Liver (tissue), 9 donors: ENCODE measurements around the gene BAIAP3. TPM values are rescaled to one million over a fixed set of nuclear protein-coding genes. Genes with fewer than 3 reads are reported as not detected.

ENCODE experiments used
- DNase-seq: peaks from one replicate; pipeline ENCODE4 v3.0.0-alpha.2; 2017; ENCODE audit warnings: low spot score
- H3K27ac ChIP-seq, 2 donors: one replicate each; pipeline ENCODE4 v1.7.0; 2013; ENCODE audit warnings: inconsistent platforms in 2 of 2, low read length in 2 of 2, control low read depth in 1 of 2, low read depth in 1 of 2, mild to moderate bottlenecking in 1 of 2
- H3K27me3 ChIP-seq, 4 donors: one replicate each; pipeline versions ENCODE4 v1.6.1 to v1.7.0; 2013; ENCODE audit warnings: low read length in 3 of 4, inconsistent platforms in 1 of 4, mild to moderate bottlenecking in 1 of 4, moderate library complexity in 1 of 4; ENCODE audit not compliant: control insufficient read depth in 4 of 4, insufficient read depth in 4 of 4
- H3K36me3 ChIP-seq, 4 donors: one replicate each; pipeline versions ENCODE4 v1.6.1 to v1.7.0; 2013; ENCODE audit warnings: low read length in 3 of 4, mild to moderate bottlenecking in 3 of 4, low read depth in 1 of 4, moderate library complexity in 1 of 4; ENCODE audit not compliant: control insufficient read depth in 4 of 4, insufficient read depth in 3 of 4
- H3K4me1 ChIP-seq, 4 donors: one replicate each; pipeline versions ENCODE4 v1.6.1 to v1.7.0; 2013; ENCODE audit warnings: low read length in 3 of 4, mild to moderate bottlenecking in 3 of 4, moderate library complexity in 1 of 4; ENCODE audit not compliant: control insufficient read depth in 4 of 4, insufficient read depth in 4 of 4
- H3K4me3 ChIP-seq, 3 donors: one replicate each; pipeline versions ENCODE4 v1.6.1 to v1.7.0; 2013; ENCODE audit warnings: low read length in 3 of 3, control low read depth in 1 of 3, low read depth in 1 of 3, mild to moderate bottlenecking in 1 of 3
- H3K9ac ChIP-seq, 2 donors: one replicate each; pipeline ENCODE4 v1.7.0; 2013; ENCODE audit warnings: low read length in 2 of 2, mild to moderate bottlenecking in 2 of 2, moderate library complexity in 2 of 2, control low read depth in 1 of 2, low read depth in 1 of 2
- H3K9me3 ChIP-seq, 4 donors: one replicate each; pipeline versions ENCODE4 v1.6.1 to v1.7.0; 2013; ENCODE audit warnings: low read length in 3 of 4; ENCODE audit not compliant: control insufficient read depth in 4 of 4
- EGR1 ChIP-seq, 2 donors: IDR thresholded peaks; 2 replicates each; pipeline ENCODE4 v1.6.1; 2016 to 2018; ENCODE audit warnings: antibody characterized with exemption in 2 of 2, low read depth in 2 of 2
- FOXA2 ChIP-seq: IDR thresholded peaks from 2 replicates; pipeline ENCODE4 v1.6.1; 2016; ENCODE audit warnings: antibody characterized with exemption
- HNF4A ChIP-seq, 2 donors: conservative IDR thresholded peaks; 2 replicates each; pipeline ENCODE4 v1.6.1; 2016; ENCODE audit warnings: antibody characterized with exemption in 2 of 2, mild to moderate bottlenecking in 2 of 2
- HNF4G ChIP-seq: IDR thresholded peaks from 2 replicates; pipeline ENCODE4 v1.6.1; 2016; ENCODE audit warnings: antibody characterized with exemption
- JUND ChIP-seq, 2 donors: IDR thresholded peaks; 2 replicates each; pipeline ENCODE4 v1.6.1; 2016; ENCODE audit warnings: antibody characterized with exemption in 2 of 2
- NR2F2 ChIP-seq: IDR thresholded peaks from 2 replicates; pipeline ENCODE4 v1.6.1; 2016; ENCODE audit warnings: antibody characterized with exemption
- RAD21 ChIP-seq, 2 donors: IDR thresholded peaks; 2 replicates each; pipeline ENCODE4 v1.6.1; 2016; ENCODE audit warnings: antibody characterized with exemption in 2 of 2, mild to moderate bottlenecking in 2 of 2
- REST ChIP-seq: IDR thresholded peaks from 2 replicates; pipeline ENCODE4 v1.6.1; 2016; ENCODE audit warnings: antibody characterized with exemption, mild to moderate bottlenecking
- SP1 ChIP-seq: IDR thresholded peaks from 2 replicates; pipeline ENCODE4 v1.6.1; 2018; ENCODE audit warnings: antibody characterized with exemption, mild to moderate bottlenecking
- TAF1 ChIP-seq: conservative IDR thresholded peaks from 2 replicates; pipeline ENCODE4 v1.6.1; 2016; ENCODE audit warnings: antibody characterized with exemption, mild to moderate bottlenecking
- YY1 ChIP-seq: IDR thresholded peaks from 2 replicates; pipeline ENCODE4 v1.6.1; 2016; ENCODE audit warnings: antibody characterized with exemption, mild to moderate bottlenecking
- WGBS: extraction: QIAGEN DNeasy Blood & Tissue Kit; methylation state at CpG from one replicate; pipeline ENCODE4 v1.1.7; 2013; 5-methylcytosine and 5-hydroxymethylcytosine counted together
- polyA plus RNA-seq, 2 donors: library from polyadenylated mRNA; stranded (reverse) in 1 of 2; unstranded in 1 of 2; fragments of 200-250 nt in 1 of 2; fragments of >200 nt in 1 of 2; fragmentation: Nextera tagmentation in 1 of 2; extraction: Ambion mirVana in 1 of 2; gene quantifications; one replicate each; pipeline versions ENCODE4 v1.2.1 to v1.2.3, GENCODE V29; 2013 to 2015
- total RNA-seq, 2 donors: library from RNA; depleted of rRNA; stranded (reverse); fragments of >200 nt; gene quantifications; one replicate each; pipeline ENCODE4 v1.2.3, GENCODE V29; 2014
- TF ChIP-seq, protein P1 (sequence below): fragments of 150-350 bp; IDR thresholded peaks from 2 replicates; pipeline ENCODE4 v1.5.1; 2017; ENCODE audit warnings: improper control_type of control experiment, low read depth, low read length; ENCODE audit not compliant: missing input control
- TF ChIP-seq, protein P2 (sequence below): IDR thresholded peaks from 2 replicates; pipeline ENCODE4 v1.6.1; 2016; ENCODE audit warnings: antibody characterized with exemption
- donor health status: healthy.
- donor health status: healthy.
- donor health status: healthy.
- donor health status: healthy.
- donor health status: healthy.

Gene BAIAP3
- total and polyA plus RNA-seq, 4 donors = 1.6 to 3.8 (median 2.6) TPM

- Histone ChIP-seq H3K4me1 (peaks cover 9 to 41% (median 30%) of the 10 kb centered on the region in 4 donors), H3K36me3 (peaks cover 3 to 14% (median 6%) of the 10 kb centered on the region in 4 donors), H3K27ac (no peak overlapping the region), H3K4me3 (no peak overlapping the region), H3K9ac (no peak overlapping the region), H3K9me3 (no peaks in the 10 kb centered on the region), H3K27me3 (no peaks in the 10 kb centered on the region)
- WGBS = 93% methylated on average over 31 of the region's 31 CpGs
- TF ChIP-seq, protein P1, sequence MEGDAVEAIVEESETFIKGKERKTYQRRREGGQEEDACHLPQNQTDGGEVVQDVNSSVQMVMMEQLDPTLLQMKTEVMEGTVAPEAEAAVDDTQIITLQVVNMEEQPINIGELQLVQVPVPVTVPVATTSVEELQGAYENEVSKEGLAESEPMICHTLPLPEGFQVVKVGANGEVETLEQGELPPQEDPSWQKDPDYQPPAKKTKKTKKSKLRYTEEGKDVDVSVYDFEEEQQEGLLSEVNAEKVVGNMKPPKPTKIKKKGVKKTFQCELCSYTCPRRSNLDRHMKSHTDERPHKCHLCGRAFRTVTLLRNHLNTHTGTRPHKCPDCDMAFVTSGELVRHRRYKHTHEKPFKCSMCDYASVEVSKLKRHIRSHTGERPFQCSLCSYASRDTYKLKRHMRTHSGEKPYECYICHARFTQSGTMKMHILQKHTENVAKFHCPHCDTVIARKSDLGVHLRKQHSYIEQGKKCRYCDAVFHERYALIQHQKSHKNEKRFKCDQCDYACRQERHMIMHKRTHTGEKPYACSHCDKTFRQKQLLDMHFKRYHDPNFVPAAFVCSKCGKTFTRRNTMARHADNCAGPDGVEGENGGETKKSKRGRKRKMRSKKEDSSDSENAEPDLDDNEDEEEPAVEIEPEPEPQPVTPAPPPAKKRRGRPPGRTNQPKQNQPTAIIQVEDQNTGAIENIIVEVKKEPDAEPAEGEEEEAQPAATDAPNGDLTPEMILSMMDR = no peak
- TF ChIP-seq HNF4G (no peak), HNF4A (conservative IDR thresholded peaks at IDR 0.05) (no peak), EGR1 (IDR thresholded peaks at IDR 0.05; ENCODE audit: low read depth in 2 of 2) (no peak), NR2F2 (no peak), RAD21 (IDR thresholded peaks at IDR 0.05) (no peak)
- TF ChIP-seq, protein P2, sequence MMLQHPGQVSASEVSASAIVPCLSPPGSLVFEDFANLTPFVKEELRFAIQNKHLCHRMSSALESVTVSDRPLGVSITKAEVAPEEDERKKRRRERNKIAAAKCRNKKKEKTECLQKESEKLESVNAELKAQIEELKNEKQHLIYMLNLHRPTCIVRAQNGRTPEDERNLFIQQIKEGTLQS = no peak
- DNase-seq = no peak
These were observed 13.9 kb downstream of the BAIAP3 start for GRCh38 chr16:1347286-1347855.

DNA sequence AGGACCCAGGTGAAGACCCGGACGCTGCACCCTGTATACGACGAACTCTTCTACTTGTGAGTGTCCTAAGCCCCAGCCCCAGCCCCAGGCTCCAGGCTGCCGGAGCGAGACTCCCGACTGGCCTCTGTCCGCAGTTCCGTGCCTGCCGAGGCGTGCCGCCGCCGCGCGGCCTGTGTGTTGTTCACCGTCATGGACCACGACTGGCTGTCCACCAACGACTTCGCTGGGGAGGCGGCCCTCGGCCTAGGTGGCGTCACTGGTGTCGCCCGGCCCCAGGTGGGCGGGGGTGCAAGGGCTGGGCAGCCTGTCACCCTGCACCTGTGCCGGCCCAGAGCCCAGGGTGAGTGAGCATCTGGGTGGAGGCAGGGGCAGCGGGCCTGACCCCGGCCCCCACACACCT, 14.5 kb downstream of the BAIAP3 start:
- Histone ChIP-seq H3K4me1 (peaks cover 7 to 42% (median 32%) of the 10 kb centered on the region in 4 donors), H3K36me3 (peaks cover 3 to 14% (median 6%) of the 10 kb centered on the region in 4 donors), H3K4me3 (no peak overlapping the region), H3K27me3 (no peaks in the 10 kb centered on the region), H3K9ac (no peak overlapping the region), H3K9me3 (no peaks in the 10 kb centered on the region), H3K27ac (no peak overlapping the region)
- 94% methylated on average over 29 of the region's 29 CpGs for WGBS
- no peak for DNase-seq
- TF ChIP-seq RAD21 (IDR thresholded peaks at IDR 0.05) = no peak
- TF ChIP-seq, protein P1 = no peak

DNA sequence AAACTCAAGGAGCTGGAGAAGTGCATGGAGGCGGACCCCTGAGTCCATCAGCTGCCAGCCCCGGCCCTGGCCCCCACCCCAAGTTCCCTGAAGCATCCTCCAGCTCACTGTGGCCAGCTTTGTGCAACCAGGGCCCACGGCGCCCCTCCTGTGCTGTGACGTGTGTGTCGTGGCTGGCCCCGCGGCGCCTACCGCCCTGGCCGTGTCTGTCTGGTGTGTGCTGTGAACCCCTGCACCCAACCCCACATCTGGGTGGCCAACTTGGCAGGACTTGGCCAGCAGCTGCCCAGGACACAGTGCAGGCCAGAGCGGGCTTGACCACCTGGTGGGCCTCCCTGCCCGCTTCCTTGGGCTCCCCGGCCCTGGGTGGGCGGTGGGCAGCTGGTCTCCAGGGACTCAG, 15.0 kb downstream of the BAIAP3 start:
- Histone ChIP-seq H3K9me3 (no peaks in the 10 kb centered on the region), H3K4me3 (no peak overlapping the region), H3K9ac (no peak overlapping the region), H3K4me1 (peaks cover 8 to 43% (median 33%) of the 10 kb centered on the region in 4 donors), H3K27me3 (no peaks in the 10 kb centered on the region), H3K27ac (no peak overlapping the region), H3K36me3 (peaks cover 3 to 14% (median 6%) of the 10 kb centered on the region in 4 donors)
- WGBS = 97% methylated on average over 15 of the region's 15 CpGs
- DNase-seq = no peak
- TF ChIP-seq, protein P2 = no peak
- TF ChIP-seq HNF4G = no peak
- no peak for TF ChIP-seq YY1
- no peak for TF ChIP-seq JUND (IDR thresholded peaks at IDR 0.05)
- TF ChIP-seq, protein P1 = no peak
- no peak for TF ChIP-seq TAF1
- no peak for TF ChIP-seq FOXA2
- TF ChIP-seq EGR1 (IDR thresholded peaks at IDR 0.05; ENCODE audit: low read depth in 2 of 2) = no peak
- no peak for TF ChIP-seq REST
- no peak for TF ChIP-seq SP1
- no peak for TF ChIP-seq NR2F2
